Choroid plexus epithelial cell (primary cell): ENCODE results near the gene PLSCR4.

Experiments used
- DNase-seq: peaks from one replicate; pipeline ENCODE4 v3.0.0-alpha.2; 2010; ENCODE audit warnings: low read depth
- H3K4me3 ChIP-seq: 2 replicates; pipeline ENCODE4 v1.5.1; 2011; ENCODE audit warnings: low read depth, mild to moderate bottlenecking, control low read depth, low read length, moderate library complexity
- TF ChIP-seq, protein P1 (sequence below): conservative IDR thresholded peaks from 2 replicates; pipeline ENCODE4 v1.5.1; 2011; ENCODE audit warnings: low read depth, mild to moderate bottlenecking, control low read depth, inconsistent platforms, low read length, moderate library complexity

The PLSCR4 gene

DNA sequence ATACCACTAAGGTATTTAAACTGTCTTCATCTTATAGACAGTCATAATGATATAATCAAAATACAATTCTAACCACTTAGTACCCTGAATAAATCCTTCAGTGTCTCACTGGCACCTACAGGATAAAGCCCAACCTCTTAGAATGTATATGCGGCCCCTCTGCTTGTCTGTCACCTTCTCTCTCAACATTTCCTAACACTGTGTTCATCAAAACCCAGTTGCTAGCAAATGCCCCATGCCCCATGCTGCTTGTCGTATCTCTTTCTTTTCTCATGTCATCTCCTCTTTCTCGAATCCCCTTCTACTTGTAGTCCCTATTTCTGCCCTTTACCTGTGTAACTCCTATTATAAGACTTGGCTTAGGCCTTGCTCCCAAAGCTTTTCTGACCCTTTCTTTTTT lies 24.6 kb upstream of the PLSCR4 start:
- no peak overlapping the region for H3K4me3 ChIP-seq
- no peak for DNase-seq
- TF ChIP-seq, protein P1, sequence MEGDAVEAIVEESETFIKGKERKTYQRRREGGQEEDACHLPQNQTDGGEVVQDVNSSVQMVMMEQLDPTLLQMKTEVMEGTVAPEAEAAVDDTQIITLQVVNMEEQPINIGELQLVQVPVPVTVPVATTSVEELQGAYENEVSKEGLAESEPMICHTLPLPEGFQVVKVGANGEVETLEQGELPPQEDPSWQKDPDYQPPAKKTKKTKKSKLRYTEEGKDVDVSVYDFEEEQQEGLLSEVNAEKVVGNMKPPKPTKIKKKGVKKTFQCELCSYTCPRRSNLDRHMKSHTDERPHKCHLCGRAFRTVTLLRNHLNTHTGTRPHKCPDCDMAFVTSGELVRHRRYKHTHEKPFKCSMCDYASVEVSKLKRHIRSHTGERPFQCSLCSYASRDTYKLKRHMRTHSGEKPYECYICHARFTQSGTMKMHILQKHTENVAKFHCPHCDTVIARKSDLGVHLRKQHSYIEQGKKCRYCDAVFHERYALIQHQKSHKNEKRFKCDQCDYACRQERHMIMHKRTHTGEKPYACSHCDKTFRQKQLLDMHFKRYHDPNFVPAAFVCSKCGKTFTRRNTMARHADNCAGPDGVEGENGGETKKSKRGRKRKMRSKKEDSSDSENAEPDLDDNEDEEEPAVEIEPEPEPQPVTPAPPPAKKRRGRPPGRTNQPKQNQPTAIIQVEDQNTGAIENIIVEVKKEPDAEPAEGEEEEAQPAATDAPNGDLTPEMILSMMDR, result no peak

DNA sequence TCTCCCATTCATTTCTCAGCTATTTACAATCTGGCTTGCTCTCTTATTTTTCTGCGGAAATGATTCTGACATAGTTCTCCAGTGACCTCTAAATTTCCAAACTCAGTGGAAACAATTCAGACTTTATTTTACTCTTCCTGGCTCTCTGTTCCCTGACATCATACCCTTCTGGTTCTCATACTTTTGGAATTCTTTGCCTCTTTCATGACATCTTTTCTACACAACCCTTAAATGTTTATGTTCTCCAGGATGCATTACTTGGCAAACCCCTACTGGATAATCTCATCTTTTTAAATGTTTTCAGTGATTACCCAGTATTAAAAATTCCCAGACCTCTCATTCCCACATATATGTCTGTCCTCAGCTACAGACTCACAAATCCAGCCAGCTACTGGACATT lies 23.9 kb upstream of the PLSCR4 start:
- peak; percentile 88 for DNase-seq
- TF ChIP-seq, protein P1, result no peak
- no peak overlapping the region for H3K4me3 ChIP-seq

DNA sequence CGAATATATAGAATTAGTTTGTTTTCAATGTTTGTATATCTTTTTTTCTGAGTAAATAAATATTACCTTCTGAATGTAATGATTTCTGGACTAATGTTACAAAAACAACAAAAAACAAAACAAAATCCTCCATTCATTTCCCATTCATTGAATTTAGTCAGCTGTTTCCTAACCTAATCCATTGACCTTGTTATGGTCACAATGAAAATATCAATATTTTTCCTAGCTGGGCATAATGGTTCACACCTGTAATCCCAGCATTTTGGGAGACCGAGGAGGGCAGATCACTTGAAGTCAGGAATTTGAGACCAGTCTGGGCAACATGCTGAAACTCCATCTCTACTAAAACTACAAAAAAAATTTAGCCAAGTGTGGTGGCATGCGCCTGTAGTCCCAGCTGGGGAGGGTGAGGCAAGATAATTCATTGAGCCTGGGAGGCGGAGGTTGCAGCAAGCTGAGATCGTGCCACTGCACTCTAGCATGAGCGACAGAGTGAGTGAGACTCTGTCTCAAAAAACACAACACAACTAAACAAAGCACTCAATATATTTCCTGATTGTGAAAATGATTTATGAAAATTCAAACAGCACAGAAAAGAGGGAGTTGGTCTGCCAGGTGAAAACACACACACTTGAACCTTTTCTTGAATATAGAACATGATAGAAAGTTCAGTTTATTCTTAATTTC lies 23.0 kb upstream of the PLSCR4 start:
- TF ChIP-seq, protein P1, result no peak
- DNase-seq, result no peak
- no peak overlapping the region for H3K4me3 ChIP-seq

DNA sequence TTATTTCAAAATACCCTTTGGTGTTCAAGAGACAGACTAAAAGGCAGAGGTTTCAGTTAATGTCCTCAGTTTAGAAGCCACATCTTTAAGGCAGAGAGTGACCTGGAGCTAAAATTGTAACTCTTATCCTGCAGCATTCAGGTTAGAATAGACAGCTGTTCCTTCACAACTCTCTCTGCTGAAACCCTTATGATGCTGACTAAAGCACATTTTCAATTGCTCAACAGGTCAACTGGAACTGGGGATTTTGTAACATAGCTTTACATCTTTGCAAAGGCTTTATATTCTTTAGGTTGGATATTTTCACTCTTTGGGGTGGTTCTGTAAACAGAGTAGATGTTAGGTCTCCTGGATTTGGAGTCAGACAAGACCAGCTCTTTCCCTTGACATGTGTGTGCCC lies 20.3 kb upstream of the PLSCR4 start:
- peak; percentile 48 for DNase-seq
- TF ChIP-seq, protein P1, result no peak
- H3K4me3 ChIP-seq, result no peak overlapping the region

DNA sequence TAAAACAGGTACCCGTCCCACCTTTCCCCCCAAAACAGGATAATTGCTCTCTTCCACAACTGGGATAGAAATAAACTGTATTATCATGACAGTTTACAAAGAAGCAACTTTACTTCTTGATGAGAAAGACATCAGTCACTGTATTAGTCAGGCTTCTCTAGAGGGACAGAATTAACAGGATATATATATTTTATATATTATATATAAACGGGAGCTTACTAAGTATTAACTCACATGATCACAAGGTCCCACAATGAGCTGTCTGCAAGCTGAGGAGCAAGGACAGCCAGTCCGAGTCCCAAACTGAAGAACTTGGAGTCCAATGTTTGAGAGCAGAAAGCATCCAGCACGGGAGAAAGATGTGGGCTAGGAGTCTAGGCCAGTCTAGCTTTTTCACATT lies 18.4 kb upstream of the PLSCR4 start:
- H3K4me3 ChIP-seq, result no peak overlapping the region
- TF ChIP-seq, protein P1, result no peak
- no peak for DNase-seq

DNA sequence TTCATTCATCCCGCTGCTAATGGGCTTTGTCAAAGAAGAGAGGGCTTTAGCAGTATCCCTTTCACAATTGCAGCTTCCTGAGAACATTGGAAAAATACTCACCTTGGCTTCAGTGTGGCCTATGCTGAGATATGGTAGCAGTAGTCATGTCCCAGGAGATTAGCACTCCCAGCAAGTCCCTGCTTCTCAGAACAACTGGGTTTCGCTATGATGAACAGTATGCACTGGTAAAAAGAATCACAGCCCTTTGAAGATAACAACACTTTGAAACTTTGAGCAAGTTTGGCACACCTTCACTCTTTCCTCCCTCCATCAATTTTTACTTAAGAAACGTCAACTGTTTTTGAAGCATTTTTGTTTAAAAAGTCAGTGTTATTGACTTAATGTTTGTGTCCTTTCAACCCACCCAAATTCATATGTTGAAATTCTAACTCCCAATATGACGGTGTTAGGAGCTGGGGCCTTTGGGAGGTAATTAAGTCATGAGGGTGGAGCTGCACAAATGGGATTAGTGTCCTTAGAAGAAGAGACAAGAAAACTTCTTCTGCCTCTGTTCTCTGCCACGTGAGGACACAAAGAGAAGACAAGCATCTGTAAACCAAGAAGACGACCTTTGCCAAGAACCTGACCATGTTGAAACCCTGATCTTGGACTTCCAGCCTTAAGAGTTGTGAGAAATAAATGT lies 17.8 kb upstream of the PLSCR4 start:
- no peak for DNase-seq
- TF ChIP-seq, protein P1, result no peak
- H3K4me3 ChIP-seq, result no peak overlapping the region

DNA sequence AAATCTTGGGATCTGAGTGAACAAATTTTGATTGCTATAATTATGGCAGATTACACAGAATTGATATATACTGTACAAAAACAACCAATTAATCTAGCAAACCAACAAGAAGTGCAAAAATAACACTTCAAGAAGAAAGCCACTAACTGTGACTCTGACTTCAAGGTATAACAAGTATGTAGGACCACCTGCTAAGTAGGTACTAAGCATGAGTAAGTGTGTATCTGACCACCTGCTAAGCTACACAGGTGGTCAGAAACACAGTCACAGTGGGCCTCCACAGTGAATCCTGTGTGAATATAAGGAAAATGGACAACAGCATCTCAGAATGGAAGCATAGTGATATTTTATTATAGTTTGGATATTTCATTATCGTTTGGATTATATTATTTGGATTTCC lies 14.8 kb upstream of the PLSCR4 start:
- TF ChIP-seq, protein P1, result no peak
- H3K4me3 ChIP-seq, result no peak overlapping the region
- no peak for DNase-seq
